Skeletal muscle tissue (tissue), 4 donors: ENCODE data around the gene RIPOR3. TPM values are rescaled to one million over a fixed set of nuclear protein-coding genes. Genes with fewer than 3 reads are reported as not detected.

Experiments used
- H3K27ac ChIP-seq: one replicate; pipeline ENCODE4 v1.7.0; 2013; ENCODE audit warnings: mild to moderate bottlenecking, low read depth, low read length, inconsistent platforms
- H3K27me3 ChIP-seq, 3 donors: one replicate each; pipeline ENCODE4 v1.7.0; 2013; ENCODE audit warnings: low read length in 3 of 3; ENCODE audit not compliant: control insufficient read depth in 3 of 3, insufficient read depth in 3 of 3
- H3K36me3 ChIP-seq, 3 donors: one replicate each; pipeline ENCODE4 v1.7.0; 2013; ENCODE audit warnings: low read length in 3 of 3; ENCODE audit not compliant: control insufficient read depth in 3 of 3, insufficient read depth in 3 of 3
- H3K4me1 ChIP-seq, 3 donors: one replicate each; pipeline ENCODE4 v1.7.0; 2013; ENCODE audit warnings: low read length in 3 of 3, mild to moderate bottlenecking in 3 of 3; ENCODE audit not compliant: control insufficient read depth in 3 of 3, insufficient read depth in 3 of 3
- H3K4me3 ChIP-seq, 3 donors: one replicate each; pipeline ENCODE4 v1.7.0; 2013; ENCODE audit warnings: low read length in 3 of 3
- H3K9ac ChIP-seq, 3 donors: one replicate each; pipeline ENCODE4 v1.7.0; 2013; ENCODE audit warnings: low read length in 3 of 3, mild to moderate bottlenecking in 3 of 3, moderate library complexity in 2 of 3, low read depth in 1 of 3
- H3K9me3 ChIP-seq, 3 donors: one replicate each; pipeline ENCODE4 v1.7.0; 2013; ENCODE audit warnings: low read length in 3 of 3; ENCODE audit not compliant: control insufficient read depth in 3 of 3
- total RNA-seq: library from RNA; depleted of rRNA; stranded (reverse); fragments of >200 nt; gene quantifications from one replicate; pipeline ENCODE4 v1.2.3, GENCODE V29; 2014
- donor health status: Osteomylitis.

The RIPOR3 gene
- total RNA-seq, 1 donor from 2014 or later = 2.6 TPM

GRCh38 chr20:50635014-50635557, 56.3 kb downstream of the RIPOR3 start:
- peaks cover 8 to 14% (median 12%) of the 10 kb centered on the region in 3 donors for H3K4me1 ChIP-seq
- no peak overlapping the region for H3K4me3 ChIP-seq
- H3K27ac ChIP-seq = no peak overlapping the region
- peak overlapping the region in 1 of 3 donors; percentile 50 for H3K9ac ChIP-seq
- H3K9me3 ChIP-seq = no peaks in the 10 kb centered on the region
- no peaks in the 10 kb centered on the region for H3K27me3 ChIP-seq
- H3K36me3 ChIP-seq = no peaks in the 10 kb centered on the region

- no peak overlapping the region for H3K9ac ChIP-seq
- no peak overlapping the region for H3K4me3 ChIP-seq
- no peaks in the 10 kb centered on the region for H3K36me3 ChIP-seq
- no peak overlapping the region for H3K27ac ChIP-seq
- peaks cover 8 to 15% (median 14%) of the 10 kb centered on the region in 3 donors for H3K4me1 ChIP-seq
- H3K9me3 ChIP-seq = no peaks in the 10 kb centered on the region
- H3K27me3 ChIP-seq = no peaks in the 10 kb centered on the region
Observed at GRCh38 chr20:50634191-50634590, 57.2 kb downstream of the RIPOR3 start.

- no peaks in the 10 kb centered on the region for H3K36me3 ChIP-seq
- H3K27ac ChIP-seq = no peak overlapping the region
- no peak overlapping the region for H3K9ac ChIP-seq
- peaks cover 8 to 18% (median 14%) of the 10 kb centered on the region in 3 donors for H3K4me1 ChIP-seq
- H3K27me3 ChIP-seq = no peaks in the 10 kb centered on the region
- H3K4me3 ChIP-seq = no peak overlapping the region
- no peaks in the 10 kb centered on the region for H3K9me3 ChIP-seq
Observed at GRCh38 chr20:50633361-50633760, 58.0 kb downstream of the RIPOR3 start.

GRCh38 chr20:50632701-50633100, 58.6 kb downstream of the RIPOR3 start:
- H3K9ac ChIP-seq = no peak overlapping the region
- H3K27me3 ChIP-seq = no peaks in the 10 kb centered on the region
- no peaks in the 10 kb centered on the region for H3K36me3 ChIP-seq
- H3K27ac ChIP-seq = no peak overlapping the region
- peaks cover 8 to 18% (median 14%) of the 10 kb centered on the region in 3 donors for H3K4me1 ChIP-seq
- no peak overlapping the region for H3K4me3 ChIP-seq
- no peaks in the 10 kb centered on the region for H3K9me3 ChIP-seq

GRCh38 chr20:50632236-50632635, 59.1 kb downstream of the RIPOR3 start:
- Histone ChIP-seq H3K27ac (no peak overlapping the region), H3K4me1 (peaks cover 8 to 18% (median 14%) of the 10 kb centered on the region in 3 donors), H3K9me3 (no peaks in the 10 kb centered on the region)

GRCh38 chr20:50630578-50631263, 60.6 kb downstream of the RIPOR3 start:
- no peaks in the 10 kb centered on the region for H3K27me3 ChIP-seq
- H3K4me1 ChIP-seq = peaks cover 8 to 17% (median 9%) of the 10 kb centered on the region in 3 donors
- H3K4me3 ChIP-seq = no peak overlapping the region
- no peak overlapping the region for H3K27ac ChIP-seq
- H3K9me3 ChIP-seq = no peaks in the 10 kb centered on the region
- no peaks in the 10 kb centered on the region for H3K36me3 ChIP-seq
- H3K9ac ChIP-seq = no peak overlapping the region

More at GRCh38 chr20:50632236-50632635, 59.1 kb downstream of the RIPOR3 start:
- Histone ChIP-seq H3K9ac (no peak overlapping the region), H3K27me3 (no peaks in the 10 kb centered on the region), H3K36me3 (no peaks in the 10 kb centered on the region), H3K4me3 (no peak overlapping the region)

GRCh38 chr20:50629670-50630045, 61.7 kb downstream of the RIPOR3 start:
- no peaks in the 10 kb centered on the region for H3K9me3 ChIP-seq
- peaks cover 11 to 18% (median 12%) of the 10 kb centered on the region in 3 donors for H3K4me1 ChIP-seq
- H3K36me3 ChIP-seq = no peaks in the 10 kb centered on the region
- no peak overlapping the region for H3K27ac ChIP-seq
- no peak overlapping the region for H3K9ac ChIP-seq
- H3K27me3 ChIP-seq = no peaks in the 10 kb centered on the region
- no peak overlapping the region for H3K4me3 ChIP-seq

GRCh38 chr20:50628853-50629669, 62.3 kb downstream of the RIPOR3 start:
- Histone ChIP-seq H3K27ac (no peak overlapping the region), H3K9ac (no peak overlapping the region), H3K9me3 (no peaks in the 10 kb centered on the region), H3K36me3 (no peaks in the 10 kb centered on the region), H3K4me1 (peaks cover 11 to 18% (median 12%) of the 10 kb centered on the region in 3 donors), H3K4me3 (no peak overlapping the region), H3K27me3 (no peaks in the 10 kb centered on the region)

- no peak overlapping the region for H3K9ac ChIP-seq
- H3K36me3 ChIP-seq = no peaks in the 10 kb centered on the region
- H3K9me3 ChIP-seq = no peaks in the 10 kb centered on the region
- H3K4me1 ChIP-seq = peaks cover 11 to 18% (median 12%) of the 10 kb centered on the region in 3 donors
- H3K27me3 ChIP-seq = no peaks in the 10 kb centered on the region
- no peak overlapping the region for H3K27ac ChIP-seq
- H3K4me3 ChIP-seq = no peak overlapping the region
Observed at GRCh38 chr20:50628332-50628731, 63.0 kb downstream of the RIPOR3 start.

GRCh38 chr20:50627747-50628146, 63.6 kb downstream of the RIPOR3 start:
- no peak overlapping the region for H3K9ac ChIP-seq
- H3K4me1 ChIP-seq = peaks cover 11 to 18% (median 12%) of the 10 kb centered on the region in 3 donors
- H3K27me3 ChIP-seq = no peaks in the 10 kb centered on the region
- no peaks in the 10 kb centered on the region for H3K36me3 ChIP-seq
- H3K4me3 ChIP-seq = no peak overlapping the region
- no peaks in the 10 kb centered on the region for H3K9me3 ChIP-seq
- no peak overlapping the region for H3K27ac ChIP-seq
